ENCODE measurements around the gene GALNTL6. TPM values are rescaled to one million over a fixed set of nuclear protein-coding genes. Genes with fewer than 3 reads are reported as not detected.
A peak's percentile ranks its signal among the peaks of the same experiment; 100 is the strongest.

The GALNTL6 gene
- total and polyA plus RNA-seq, 9 of the 15 experiments (the other 6 are each of a cell fraction or from before 2014, with no cell fraction given), result 0.18 to 0.50 (median 0.29) TPM

DNA sequence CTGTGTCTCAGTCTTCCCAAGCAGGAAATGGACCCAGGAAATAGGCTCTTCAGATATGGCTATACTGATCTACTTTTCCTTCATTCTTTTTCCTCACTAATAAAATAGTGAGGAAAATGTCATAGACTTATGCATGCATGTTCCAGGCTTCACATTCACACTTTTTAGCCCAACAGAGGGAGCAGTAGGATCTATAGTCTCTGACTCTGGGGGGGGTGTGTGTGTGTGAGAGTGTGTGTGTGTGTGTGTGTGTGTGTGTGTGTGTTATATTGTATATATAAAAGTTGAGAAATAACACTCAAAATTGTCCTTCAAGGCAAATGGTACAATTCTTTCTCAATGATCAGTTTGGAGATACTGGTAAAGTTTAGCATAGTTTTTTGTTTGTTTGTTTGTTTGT, 1058.2 kb downstream of the GALNTL6 start (continued):
- TF ChIP-seq DEAF1 (CRISPR knock-in tag; IDR thresholded peaks at IDR 0.05) (peak; percentile 36; the same call in 1 of the 2 replicates), ZNF75A (CRISPR knock-in tag; IDR thresholded peaks at IDR 0.05) (no peak)

GRCh38 chr4:172874944-172875343, 1061.7 kb downstream of the GALNTL6 start:
- no peak overlapping the region for H3K9ac ChIP-seq (ENCODE audit: insufficient read depth in 1 of 2, low read depth in 2 of 2, low read length in 2 of 2)
- intact Hi-C loops (cut with micrococcal nuclease) (no loop called here), in situ Hi-C loops (cut with MboI) (no loop called here)
- POLR2A ChIA-PET, result no interaction called here
- no TSS peak for BruUV-seq (replicated peaks)
- no peak overlapping the region for H3K4me3 ChIP-seq
- no peaks in the 10 kb centered on the region for H3K9me3 ChIP-seq (replicated peaks; ENCODE audit: control insufficient read depth, insufficient read depth, low read depth, low read length)
- FAIRE-seq, result no peak
- no peak overlapping the region for H3K27ac ChIP-seq (ENCODE audit: extremely low read depth, low read depth, low read length)
- no peaks in the 10 kb centered on the region for H3K4me1 ChIP-seq (replicated peaks in 1 of 2; ENCODE audit: control insufficient read depth in 2 of 2, insufficient read depth in 2 of 2, low read length in 2 of 2)
- no peaks in the 10 kb centered on the region; the same call in 1 of the 2 replicates for H4K20me1 ChIP-seq (replicated peaks; ENCODE audit: control insufficient read depth, insufficient read depth, low read length)
- no peak overlapping the region for H3K4me2 ChIP-seq (ENCODE audit: insufficient read depth, low read length)
- no peak for ATAC-seq
- no peaks in the 10 kb centered on the region for H3K9me1 ChIP-seq (ENCODE audit: control insufficient read depth, insufficient read depth, low read length)
- no peaks in the 10 kb centered on the region for H3K79me2 ChIP-seq (ENCODE audit: control insufficient read depth, insufficient read depth, low read length)
- CTCF ChIA-PET (ENCODE audit: low intra/inter-chr PET ratio), result no interaction called here
- WGBS (ENCODE audit: insufficient coverage, low coverage, missing lambda C conversion rate), result 0% methylated on average over 3 of the region's 3 CpGs
- DNase-seq (ENCODE audit: extremely low read depth in 1 of 4, low spot score in 3 of 4), result no peak
- TF ChIP-seq RFX7 (CRISPR knock-in tag; IDR thresholded peaks at IDR 0.05), result no peak
- no peak for TF ChIP-seq PTBP1 (IDR thresholded peaks at IDR 0.05; ENCODE audit: low read depth, low read length)
- no peak for TF ChIP-seq POLR3A (IDR thresholded peaks at IDR 0.05; ENCODE audit: borderline replicate concordance, extremely low read depth, insufficient read depth, insufficient read length)
- TF ChIP-seq, protein P1, sequence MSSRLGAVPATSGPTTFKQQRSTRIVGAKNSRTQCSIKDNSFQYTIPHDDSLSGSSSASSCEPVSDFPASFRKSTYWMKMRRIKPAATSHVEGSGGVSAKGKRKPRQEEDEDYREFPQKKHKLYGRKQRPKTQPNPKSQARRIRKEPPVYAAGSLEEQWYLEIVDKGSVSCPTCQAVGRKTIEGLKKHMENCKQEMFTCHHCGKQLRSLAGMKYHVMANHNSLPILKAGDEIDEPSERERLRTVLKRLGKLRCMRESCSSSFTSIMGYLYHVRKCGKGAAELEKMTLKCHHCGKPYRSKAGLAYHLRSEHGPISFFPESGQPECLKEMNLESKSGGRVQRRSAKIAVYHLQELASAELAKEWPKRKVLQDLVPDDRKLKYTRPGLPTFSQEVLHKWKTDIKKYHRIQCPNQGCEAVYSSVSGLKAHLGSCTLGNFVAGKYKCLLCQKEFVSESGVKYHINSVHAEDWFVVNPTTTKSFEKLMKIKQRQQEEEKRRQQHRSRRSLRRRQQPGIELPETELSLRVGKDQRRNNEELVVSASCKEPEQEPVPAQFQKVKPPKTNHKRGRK (tag; IDR thresholded peaks at IDR 0.05), result no peak
- H3K27me3 ChIP-seq (ENCODE audit: control insufficient read depth in 2 of 2, insufficient read depth in 2 of 2, low read length in 2 of 2), result no peaks in the 10 kb centered on the region
- H3K36me3 ChIP-seq (ENCODE audit: control insufficient read depth, insufficient read depth, low read length), result no peaks in the 10 kb centered on the region
- H2AFZ ChIP-seq (ENCODE audit: low read depth, low read length), result no peak overlapping the region

Measured in K562 (cell line).